Lung (tissue), 12 donors: ENCODE measurements around the gene B3GNT9. TPM values are rescaled to one million over a fixed set of nuclear protein-coding genes. Genes with fewer than 3 reads are reported as not detected.
"Not testable (repeated sequence)": the region's sequence is repeated elsewhere in the genome, so short reads cannot be mapped to it uniquely, and the experiment has no call there.

Experiments
- ATAC-seq: fragments of 200-7000 bp; cut with Tn5 transposase; one replicate; pipeline ENCODE4 v1.9.1; 2020; ENCODE audit warnings: moderate number of reproducible peaks; ENCODE audit not compliant: insufficient read depth, low FRiP score
- DNase-seq, 3 donors: peaks; one replicate each; pipeline ENCODE4 v3.0.0-alpha.2; 2013 to 2017
- H3K27ac ChIP-seq, 2 donors: one replicate each; pipeline ENCODE4 v1.5.1; 2013; ENCODE audit warnings: mild to moderate bottlenecking in 2 of 2, moderate library complexity in 2 of 2, control low read depth in 1 of 2, inconsistent platforms in 1 of 2, low read depth in 1 of 2, low read length in 1 of 2
- H3K27me3 ChIP-seq, 3 donors: one replicate each; pipeline ENCODE4 v1.5.1; 2013; ENCODE audit warnings: low read length in 2 of 3; ENCODE audit not compliant: control insufficient read depth in 3 of 3, insufficient read depth in 3 of 3
- H3K36me3 ChIP-seq, 4 donors: one replicate each; pipeline ENCODE4 v1.5.1; 2013; ENCODE audit warnings: low read length in 4 of 4, mild to moderate bottlenecking in 1 of 4, moderate library complexity in 1 of 4; ENCODE audit not compliant: control insufficient read depth in 4 of 4, insufficient read depth in 4 of 4
- H3K4me1 ChIP-seq, 5 donors: one replicate each; pipeline ENCODE4 v1.5.1; 2013; ENCODE audit warnings: low read length in 5 of 5, mild to moderate bottlenecking in 2 of 5, moderate library complexity in 1 of 5; ENCODE audit not compliant: control insufficient read depth in 5 of 5, insufficient read depth in 5 of 5
- H3K4me3 ChIP-seq: one replicate; pipeline ENCODE4 v1.5.1; 2013; ENCODE audit warnings: mild to moderate bottlenecking, control low read depth, moderate library complexity
- H3K9ac ChIP-seq, 2 donors: one replicate each; pipeline ENCODE4 v1.5.1; 2013; ENCODE audit warnings: low read length in 2 of 2, control low read depth in 1 of 2; ENCODE audit not compliant: insufficient read depth in 1 of 2
- H3K9me3 ChIP-seq, 4 donors: one replicate each; pipeline ENCODE4 v1.5.1; 2013; ENCODE audit warnings: low read length in 3 of 4, mild to moderate bottlenecking in 1 of 4, moderate library complexity in 1 of 4; ENCODE audit not compliant: control insufficient read depth in 4 of 4, insufficient read depth in 3 of 4
- WGBS, 2 donors: extraction: QIAGEN DNeasy Blood & Tissue Kit; methylation state at CpG; one replicate each; pipeline ENCODE4 v1.1.7; 2013; 5-methylcytosine and 5-hydroxymethylcytosine counted together
- polyA plus RNA-seq, 2 donors: library from polyadenylated mRNA; stranded (reverse); fragments of 200-250 nt; gene quantifications; one replicate each; pipeline ENCODE4 v1.2.1, GENCODE V29; 2013
- total RNA-seq, 2 donors: library from RNA; depleted of rRNA in 1 of 2; stranded (reverse); fragments of >200 nt in 1 of 2; gene quantifications; one replicate each; pipeline ENCODE4 v1.2.1, GENCODE V29; 2014 to 2021
- TF ChIP-seq, protein P1 (sequence below): IDR thresholded peaks from 2 replicates; pipeline ENCODE4 v1.5.1; 2012; ENCODE audit warnings: mild to moderate bottlenecking; ENCODE audit errors: control extremely low read depth, extremely low read depth
- donor health status: control.
- donor health status: control.
- donor health status: Bipolar disorder and iron deficiency.
- donor health status: healthy.
- donor health status: DM: yes; HTN: yes; CAD: no.

The B3GNT9 gene
- total and polyA plus RNA-seq, 4 donors: 8.4 to 22.9 (median 14.5) TPM

DNA sequence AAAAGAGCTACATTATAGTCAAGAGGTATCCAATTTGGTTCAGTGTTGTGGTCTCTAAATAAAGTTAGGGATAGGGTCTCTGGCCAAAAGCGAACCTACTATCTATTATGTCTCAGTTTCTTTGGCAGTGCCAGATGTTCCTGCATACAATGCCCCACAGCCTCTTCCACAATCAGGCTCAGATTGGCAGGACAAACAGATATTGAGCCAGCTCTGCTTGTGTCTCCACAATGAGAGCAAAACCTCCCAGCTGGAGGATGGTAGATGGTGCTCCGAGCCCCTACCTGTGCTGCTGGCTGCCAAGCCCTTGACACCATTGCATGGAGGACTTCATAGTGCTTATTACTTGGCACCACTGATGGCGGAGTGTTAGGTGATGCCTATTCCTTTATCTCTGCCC, 21.4 kb downstream of the B3GNT9 start:
- H3K4me1 ChIP-seq: no peaks in the 10 kb centered on the region
- peaks cover 14 to 36% (median 32%) of the 10 kb centered on the region in 4 donors for H3K36me3 ChIP-seq
- H3K27ac ChIP-seq: no peak overlapping the region
- H3K27me3 ChIP-seq: no peaks in the 10 kb centered on the region
- DNase-seq (no peak), ATAC-seq (no peak)
- H3K9me3 ChIP-seq: peaks cover 0 to 2% (median 0%) of the 10 kb centered on the region in 4 donors
- H3K9ac ChIP-seq: no peak overlapping the region
- TF ChIP-seq, protein P1, sequence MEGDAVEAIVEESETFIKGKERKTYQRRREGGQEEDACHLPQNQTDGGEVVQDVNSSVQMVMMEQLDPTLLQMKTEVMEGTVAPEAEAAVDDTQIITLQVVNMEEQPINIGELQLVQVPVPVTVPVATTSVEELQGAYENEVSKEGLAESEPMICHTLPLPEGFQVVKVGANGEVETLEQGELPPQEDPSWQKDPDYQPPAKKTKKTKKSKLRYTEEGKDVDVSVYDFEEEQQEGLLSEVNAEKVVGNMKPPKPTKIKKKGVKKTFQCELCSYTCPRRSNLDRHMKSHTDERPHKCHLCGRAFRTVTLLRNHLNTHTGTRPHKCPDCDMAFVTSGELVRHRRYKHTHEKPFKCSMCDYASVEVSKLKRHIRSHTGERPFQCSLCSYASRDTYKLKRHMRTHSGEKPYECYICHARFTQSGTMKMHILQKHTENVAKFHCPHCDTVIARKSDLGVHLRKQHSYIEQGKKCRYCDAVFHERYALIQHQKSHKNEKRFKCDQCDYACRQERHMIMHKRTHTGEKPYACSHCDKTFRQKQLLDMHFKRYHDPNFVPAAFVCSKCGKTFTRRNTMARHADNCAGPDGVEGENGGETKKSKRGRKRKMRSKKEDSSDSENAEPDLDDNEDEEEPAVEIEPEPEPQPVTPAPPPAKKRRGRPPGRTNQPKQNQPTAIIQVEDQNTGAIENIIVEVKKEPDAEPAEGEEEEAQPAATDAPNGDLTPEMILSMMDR: no peak
- H3K4me3 ChIP-seq: no peak overlapping the region
- WGBS, 2 donors: 99 to 100% methylated on average over 3 of the region's 3 CpGs

DNA sequence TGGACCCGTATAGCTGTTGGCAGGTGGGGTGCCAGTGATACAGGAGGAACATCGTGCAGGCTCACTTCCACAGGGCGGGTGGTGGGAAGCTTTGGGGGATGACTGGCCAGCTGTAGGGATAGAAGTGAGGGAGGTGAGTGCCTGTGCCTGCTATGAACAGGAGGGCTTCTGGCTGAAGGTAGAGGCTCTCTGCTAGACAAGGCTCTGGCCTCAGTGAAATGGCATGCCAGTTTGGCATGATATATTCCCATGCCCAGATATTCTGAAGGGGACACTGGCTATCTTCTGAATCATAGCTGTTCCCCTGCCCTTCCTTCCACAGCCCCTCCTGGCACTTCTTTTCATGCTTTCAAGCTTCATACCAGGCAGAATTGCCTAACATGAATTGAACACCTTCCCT, 21.9 kb downstream of the B3GNT9 start:
- no peaks in the 10 kb centered on the region for H3K9me3 ChIP-seq
- no peak overlapping the region for H3K4me3 ChIP-seq
- 94 to 95% methylated on average over 3 of the region's 3 CpGs for WGBS, 2 donors
- no peak overlapping the region for H3K27ac ChIP-seq
- DNase-seq: no peak
- no peak for ATAC-seq
- no peak overlapping the region for H3K9ac ChIP-seq
- H3K27me3 ChIP-seq: no peaks in the 10 kb centered on the region
- peaks cover 14 to 36% (median 26%) of the 10 kb centered on the region in 4 donors for H3K36me3 ChIP-seq
- H3K4me1 ChIP-seq: no peaks in the 10 kb centered on the region
- TF ChIP-seq, protein P1: no peak

DNA sequence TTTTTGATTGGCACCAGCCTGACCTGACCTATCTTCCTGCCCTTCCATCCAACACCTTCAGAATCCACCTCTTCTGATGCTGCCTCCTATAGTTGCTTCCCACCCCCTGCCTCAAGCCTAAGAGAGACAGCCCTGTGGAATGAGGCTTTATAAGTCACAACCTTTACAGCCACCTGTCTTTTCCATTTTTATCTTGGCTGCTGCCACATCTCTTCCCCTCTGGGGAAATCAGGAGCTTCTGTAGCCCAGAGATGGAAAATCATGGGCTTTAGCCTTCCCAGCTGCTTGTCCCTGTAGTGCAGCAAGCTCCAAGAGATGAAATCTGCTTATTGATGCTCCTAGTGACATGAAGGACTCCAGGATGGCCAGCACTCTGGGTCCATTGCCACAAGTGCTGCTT, 22.4 kb downstream of the B3GNT9 start:
- H3K4me1 ChIP-seq: no peaks in the 10 kb centered on the region
- no peak for DNase-seq
- ATAC-seq: no peak
- H3K27ac ChIP-seq: no peak overlapping the region
- no peaks in the 10 kb centered on the region for H3K9me3 ChIP-seq
- no peak overlapping the region for H3K4me3 ChIP-seq
- no peaks in the 10 kb centered on the region for H3K27me3 ChIP-seq
- TF ChIP-seq, protein P1: no peak
- peaks cover 16 to 39% (median 26%) of the 10 kb centered on the region in 4 donors for H3K36me3 ChIP-seq
- no peak overlapping the region for H3K9ac ChIP-seq

DNA sequence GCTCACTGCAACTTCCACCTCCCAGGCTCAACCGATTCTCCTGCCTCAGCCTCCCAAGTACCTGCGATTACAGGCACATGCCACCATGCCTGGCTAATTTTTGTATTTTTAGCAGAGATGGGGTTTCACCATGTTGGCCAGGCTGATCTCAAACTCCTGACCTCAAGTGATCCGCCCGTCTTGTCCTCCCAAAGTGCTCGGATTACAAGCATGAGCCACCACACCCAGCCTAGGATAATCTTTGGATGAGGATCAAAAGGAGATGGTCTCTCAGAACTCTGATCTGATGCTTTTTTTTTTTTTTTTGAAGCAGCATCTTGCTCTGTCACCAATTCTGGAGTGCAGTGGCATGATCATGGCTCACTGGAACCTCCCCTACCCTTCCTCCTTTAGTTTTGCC, 28.0 kb downstream of the B3GNT9 start:
- H3K9ac ChIP-seq, H3K27me3 ChIP-seq, H3K27ac ChIP-seq, H3K9me3 ChIP-seq, H3K4me1 ChIP-seq, DNase-seq, H3K4me3 ChIP-seq, ATAC-seq: not testable (repeated sequence)
- peaks cover 12 to 31% (median 16%) of the 10 kb centered on the region in 4 donors for H3K36me3 ChIP-seq
- WGBS, 2 donors: 94 to 98% methylated on average over 5 of the region's 5 CpGs
